Measurements from ENCODE around the gene RBM26. TPM values are rescaled to one million over a fixed set of nuclear protein-coding genes. Genes with fewer than 3 reads are reported as not detected.

The RBM26 gene
- total and polyA plus RNA-seq, 2 donors = 26.8 to 52.0 TPM

DNA sequence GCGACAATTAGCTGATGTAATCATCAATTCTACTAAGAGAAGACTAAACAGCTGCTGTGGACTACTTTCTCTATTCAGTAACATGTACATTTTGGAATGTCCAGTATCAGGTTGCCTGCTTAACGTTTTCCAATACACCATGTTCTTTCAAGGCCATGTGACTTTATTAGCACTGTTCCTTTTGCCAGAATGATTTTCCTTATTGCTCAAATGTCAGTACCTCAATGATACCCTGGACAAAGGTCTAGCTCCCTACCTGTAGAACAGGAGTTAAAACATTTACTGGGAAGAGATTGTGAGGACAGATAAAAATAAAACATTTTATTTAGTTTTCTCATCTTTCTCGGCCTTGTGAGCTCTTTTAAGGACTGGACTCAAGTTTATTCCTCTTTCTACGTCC lies 3.8 kb upstream of the RBM26 start:
- H3K9me3 ChIP-seq (ENCODE audit: control insufficient read depth in 2 of 2, insufficient read depth in 1 of 2, low read length in 1 of 2) = no peaks in the 10 kb centered on the region
- 81% methylated on average over 4 of the region's 4 CpGs for WGBS
- DNase-seq (ENCODE audit: low read depth in 6 of 9, low spot score in 9 of 9) = no peak
- no peak overlapping the region for H3K4me3 ChIP-seq (ENCODE audit: low read length in 2 of 2)
- H3K27ac ChIP-seq (ENCODE audit: low read depth in 1 of 2, low read length in 1 of 2) = no peak overlapping the region
- H3K36me3 ChIP-seq (ENCODE audit: control insufficient read depth in 2 of 2, insufficient read depth in 2 of 2, low read length in 1 of 2) = no peaks in the 10 kb centered on the region
- no peaks in the 10 kb centered on the region for H3K27me3 ChIP-seq (ENCODE audit: control insufficient read depth in 2 of 2, insufficient read depth in 1 of 2, low read length in 1 of 2)
- H3K4me1 ChIP-seq (ENCODE audit: control insufficient read depth in 2 of 2, insufficient read depth in 2 of 2, low read length in 2 of 2) = peaks cover 0 to 3% of the 10 kb centered on the region in 2 donors

DNA sequence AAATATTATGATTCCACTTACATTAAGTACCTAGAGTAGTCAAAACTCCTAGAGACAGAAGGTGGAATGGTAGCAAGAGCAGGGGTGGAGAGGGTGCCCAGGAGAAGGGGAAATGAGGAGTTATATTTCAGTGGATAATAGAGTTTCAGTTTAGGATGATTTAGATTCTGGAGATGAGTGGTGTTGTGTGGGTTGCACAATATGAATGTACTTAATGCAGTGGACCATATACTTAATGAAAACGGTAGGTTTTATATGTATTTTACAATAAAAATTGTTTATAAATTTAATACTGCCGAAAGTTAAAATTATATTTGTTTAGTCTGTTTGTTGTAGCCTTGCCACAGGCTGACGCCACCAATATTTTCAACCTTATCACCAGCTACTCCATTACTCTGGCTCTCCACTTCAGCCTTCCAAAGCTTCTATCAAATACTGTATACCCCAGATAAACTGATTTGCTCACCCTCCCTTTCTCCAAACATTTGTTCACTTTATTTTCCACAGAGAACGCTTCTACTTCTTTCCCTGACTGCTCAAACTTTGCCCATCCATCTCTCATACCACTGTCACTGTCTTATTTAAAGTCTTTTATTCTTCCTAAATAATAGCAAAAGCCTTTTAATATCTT lies 1.4 kb upstream of the RBM26 start:
- H3K27ac ChIP-seq (ENCODE audit: low read depth in 1 of 2, low read length in 1 of 2) = no peak overlapping the region
- H3K4me3 ChIP-seq (ENCODE audit: low read length in 2 of 2) = no peak overlapping the region
- H3K27me3 ChIP-seq (ENCODE audit: control insufficient read depth in 2 of 2, insufficient read depth in 1 of 2, low read length in 1 of 2) = no peaks in the 10 kb centered on the region
- 97% methylated on average over 4 of the region's 4 CpGs for WGBS
- H3K9me3 ChIP-seq (ENCODE audit: control insufficient read depth in 2 of 2, insufficient read depth in 1 of 2, low read length in 1 of 2) = no peaks in the 10 kb centered on the region
- no peak for DNase-seq (ENCODE audit: low read depth in 6 of 9, low spot score in 9 of 9)
- no peaks in the 10 kb centered on the region for H3K36me3 ChIP-seq (ENCODE audit: control insufficient read depth in 2 of 2, insufficient read depth in 2 of 2, low read length in 1 of 2)
- peaks cover 8 to 14% of the 10 kb centered on the region in 2 donors for H3K4me1 ChIP-seq (ENCODE audit: control insufficient read depth in 2 of 2, insufficient read depth in 2 of 2, low read length in 2 of 2)

DNA sequence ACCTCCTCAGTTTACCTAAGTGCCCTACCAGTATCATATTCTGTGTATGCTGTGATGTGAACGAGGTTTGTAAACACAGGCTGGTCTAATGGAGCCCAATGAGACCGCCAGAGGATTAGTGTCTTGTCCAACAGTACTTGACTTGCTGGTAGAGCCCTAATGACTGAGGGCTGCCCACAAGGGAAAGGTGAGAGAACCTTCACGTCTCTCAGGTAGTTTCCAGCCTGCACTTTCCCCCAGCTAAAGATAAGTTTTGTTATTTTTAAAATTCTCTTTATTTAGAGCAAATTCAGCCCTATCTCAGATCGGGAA lies 498 bp upstream of the RBM26 start:
- H3K27me3 ChIP-seq (ENCODE audit: control insufficient read depth in 2 of 2, insufficient read depth in 1 of 2, low read length in 1 of 2) = no peaks in the 10 kb centered on the region
- WGBS = 6% methylated on average over 4 of the region's 4 CpGs
- no peaks in the 10 kb centered on the region for H3K9me3 ChIP-seq (ENCODE audit: control insufficient read depth in 2 of 2, insufficient read depth in 1 of 2, low read length in 1 of 2)
- peak overlapping the region; percentile 78 to 87 for H3K4me3 ChIP-seq (ENCODE audit: low read length in 2 of 2)
- no peaks in the 10 kb centered on the region for H3K36me3 ChIP-seq (ENCODE audit: control insufficient read depth in 2 of 2, insufficient read depth in 2 of 2, low read length in 1 of 2)
- peak overlapping the region; percentile 90 to 99 for H3K27ac ChIP-seq (ENCODE audit: low read depth in 1 of 2, low read length in 1 of 2)
- no peak for DNase-seq (ENCODE audit: low read depth in 6 of 9, low spot score in 9 of 9)
- H3K4me1 ChIP-seq (ENCODE audit: control insufficient read depth in 2 of 2, insufficient read depth in 2 of 2, low read length in 2 of 2) = peaks cover 8 to 18% of the 10 kb centered on the region in 2 donors

DNA sequence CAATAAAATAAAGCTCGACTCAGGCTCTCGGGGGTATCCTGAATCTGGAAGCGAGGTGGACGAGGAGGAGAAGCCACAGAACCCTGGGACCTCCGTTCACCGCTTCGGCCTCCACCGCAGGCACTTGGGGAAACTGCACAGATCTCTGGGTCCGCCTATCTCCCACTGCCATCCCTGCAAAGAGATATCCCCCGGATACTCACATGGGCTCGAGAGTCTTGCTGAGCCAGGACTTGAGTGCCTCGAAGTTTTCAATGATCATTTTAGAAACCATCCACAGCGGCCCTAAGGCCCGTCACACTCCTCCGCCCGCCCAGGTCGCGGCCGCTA lies 589 bp downstream of the RBM26 start:
- under 1% methylated on average over 19 of the region's 19 CpGs for WGBS
- H3K9me3 ChIP-seq (ENCODE audit: control insufficient read depth in 2 of 2, insufficient read depth in 1 of 2, low read length in 1 of 2) = no peaks in the 10 kb centered on the region
- H3K27ac ChIP-seq (ENCODE audit: low read depth in 1 of 2, low read length in 1 of 2) = peak overlapping the region; percentile 90 to 99
- DNase-seq (ENCODE audit: low read depth in 6 of 9, low spot score in 9 of 9) = peak in 2 of 9 donors; percentile 36 to 62
- H3K4me1 ChIP-seq (ENCODE audit: control insufficient read depth in 2 of 2, insufficient read depth in 2 of 2, low read length in 2 of 2) = peaks cover 8 to 20% of the 10 kb centered on the region in 2 donors
- H3K4me3 ChIP-seq (ENCODE audit: low read length in 2 of 2) = peak overlapping the region; percentile 78 to 87
- no peaks in the 10 kb centered on the region for H3K27me3 ChIP-seq (ENCODE audit: control insufficient read depth in 2 of 2, insufficient read depth in 1 of 2, low read length in 1 of 2)
- H3K36me3 ChIP-seq (ENCODE audit: control insufficient read depth in 2 of 2, insufficient read depth in 2 of 2, low read length in 1 of 2) = peaks cover 0 to 6% of the 10 kb centered on the region in 2 donors

GRCh38 chr13:79404985-79405384 lies 1.1 kb downstream of the RBM26 start:
- Histone ChIP-seq H3K4me1 (ENCODE audit: control insufficient read depth in 2 of 2, insufficient read depth in 2 of 2, low read length in 2 of 2) (peaks cover 8 to 20% of the 10 kb centered on the region in 2 donors), H3K27me3 (ENCODE audit: control insufficient read depth in 2 of 2, insufficient read depth in 1 of 2, low read length in 1 of 2) (no peaks in the 10 kb centered on the region), H3K27ac (ENCODE audit: low read depth in 1 of 2, low read length in 1 of 2) (peak overlapping the region in 1 of 2 donors; percentile 99), H3K9me3 (ENCODE audit: control insufficient read depth in 2 of 2, insufficient read depth in 1 of 2, low read length in 1 of 2) (no peaks in the 10 kb centered on the region), H3K4me3 (ENCODE audit: low read length in 2 of 2) (peak overlapping the region; percentile 78 to 87), H3K36me3 (ENCODE audit: control insufficient read depth in 2 of 2, insufficient read depth in 2 of 2, low read length in 1 of 2) (peaks cover 0 to 10% of the 10 kb centered on the region in 2 donors)
- peak in 1 of 9 donors; percentile 33 for DNase-seq (ENCODE audit: low read depth in 6 of 9, low spot score in 9 of 9)
- 2% methylated on average over 10 of the region's 10 CpGs for WGBS

- WGBS = 25% methylated on average over 1 of the region's 1 CpG
- H3K4me1 ChIP-seq (ENCODE audit: control insufficient read depth in 2 of 2, insufficient read depth in 2 of 2, low read length in 2 of 2) = peaks cover 8 to 20% of the 10 kb centered on the region in 2 donors
- no peaks in the 10 kb centered on the region for H3K9me3 ChIP-seq (ENCODE audit: control insufficient read depth in 2 of 2, insufficient read depth in 1 of 2, low read length in 1 of 2)
- H3K36me3 ChIP-seq (ENCODE audit: control insufficient read depth in 2 of 2, insufficient read depth in 2 of 2, low read length in 1 of 2) = peaks cover 0 to 15% of the 10 kb centered on the region in 2 donors
- peak overlapping the region; percentile 78 to 87 for H3K4me3 ChIP-seq (ENCODE audit: low read length in 2 of 2)
- DNase-seq (ENCODE audit: low read depth in 6 of 9, low spot score in 9 of 9) = no peak
- no peaks in the 10 kb centered on the region for H3K27me3 ChIP-seq (ENCODE audit: control insufficient read depth in 2 of 2, insufficient read depth in 1 of 2, low read length in 1 of 2)
- no peak overlapping the region for H3K27ac ChIP-seq (ENCODE audit: low read depth in 1 of 2, low read length in 1 of 2)
Observed at GRCh38 chr13:79404361-79404760, 1.7 kb downstream of the RBM26 start.

DNA sequence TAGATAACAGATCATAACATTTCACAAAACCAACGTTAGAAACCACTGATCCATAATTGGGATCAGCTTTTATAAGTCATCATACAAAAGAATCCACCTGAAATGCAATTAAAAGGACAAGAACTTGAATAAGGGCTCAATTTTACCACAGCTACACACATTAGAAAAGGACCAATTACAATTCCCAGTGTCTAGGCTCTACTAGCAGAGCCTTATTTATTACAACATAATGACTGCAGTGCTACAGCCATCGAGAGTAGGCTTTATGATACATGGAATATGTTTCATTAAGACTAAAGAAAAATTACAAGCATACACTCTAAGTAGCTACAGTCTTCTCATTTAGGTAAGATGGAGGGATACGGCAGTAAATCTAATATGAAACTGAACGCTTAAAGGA lies 2.9 kb downstream of the RBM26 start:
- Histone ChIP-seq H3K36me3 (ENCODE audit: control insufficient read depth in 2 of 2, insufficient read depth in 2 of 2, low read length in 1 of 2) (peaks cover 0 to 19% of the 10 kb centered on the region in 2 donors), H3K4me3 (ENCODE audit: low read length in 2 of 2) (peak overlapping the region in 1 of 2 donors; percentile 9), H3K27ac (ENCODE audit: low read depth in 1 of 2, low read length in 1 of 2) (no peak overlapping the region), H3K4me1 (ENCODE audit: control insufficient read depth in 2 of 2, insufficient read depth in 2 of 2, low read length in 2 of 2) (peaks cover 8 to 20% of the 10 kb centered on the region in 2 donors), H3K9me3 (ENCODE audit: control insufficient read depth in 2 of 2, insufficient read depth in 1 of 2, low read length in 1 of 2) (no peaks in the 10 kb centered on the region), H3K27me3 (ENCODE audit: control insufficient read depth in 2 of 2, insufficient read depth in 1 of 2, low read length in 1 of 2) (no peaks in the 10 kb centered on the region)
- no peak for DNase-seq (ENCODE audit: low read depth in 6 of 9, low spot score in 9 of 9)
- 82% methylated on average over 4 of the region's 4 CpGs for WGBS

DNA sequence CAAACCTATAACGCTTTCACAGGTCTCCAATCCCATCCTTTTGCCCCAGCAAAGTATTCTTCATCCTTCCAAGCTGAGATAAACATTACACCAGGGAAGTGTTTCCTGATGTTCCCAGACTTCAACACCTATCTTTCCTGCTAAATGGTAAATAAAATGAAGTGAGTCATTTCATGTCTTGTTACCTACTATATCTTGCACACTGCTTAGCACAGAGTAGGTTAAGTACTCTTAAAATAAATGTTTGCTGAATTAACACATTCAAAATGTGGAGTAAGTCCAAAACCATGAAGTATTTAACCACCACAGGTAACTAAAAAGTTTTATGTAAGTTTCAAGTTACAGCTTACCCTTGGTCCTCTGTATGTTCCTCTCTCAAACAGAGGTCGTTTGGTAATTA lies 3.4 kb downstream of the RBM26 start:
- no peak overlapping the region for H3K4me3 ChIP-seq (ENCODE audit: low read length in 2 of 2)
- WGBS = 70% methylated on average over 2 of the region's 2 CpGs

DNA sequence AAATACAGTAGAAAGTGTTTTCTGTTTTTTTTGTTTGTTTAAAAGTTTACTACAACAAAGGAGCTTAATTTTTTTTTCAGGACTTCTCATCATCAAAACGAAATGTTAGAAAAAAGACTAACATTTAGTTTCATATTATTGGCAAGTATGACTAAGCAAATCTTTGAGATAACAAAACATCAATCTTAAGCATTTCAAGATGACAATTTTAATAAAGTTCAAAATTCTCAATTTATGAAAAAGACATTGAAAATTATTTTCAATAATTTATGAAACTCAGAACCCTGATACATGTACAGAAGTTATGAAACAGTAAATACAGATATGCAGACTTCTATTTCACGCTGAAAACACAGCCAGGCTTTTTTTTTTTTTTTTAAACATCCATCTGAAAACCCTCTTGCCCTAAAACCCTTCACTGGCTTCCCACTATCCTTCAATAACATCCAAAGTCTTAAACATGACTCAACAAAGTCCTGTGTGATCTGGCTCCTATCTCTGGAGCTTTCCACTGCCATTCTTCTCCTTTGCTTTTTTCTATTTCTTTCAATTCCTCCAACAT lies 3.9 kb downstream of the RBM26 start:
- Histone ChIP-seq H3K36me3 (ENCODE audit: control insufficient read depth in 2 of 2, insufficient read depth in 2 of 2, low read length in 1 of 2) (peaks cover 0 to 19% of the 10 kb centered on the region in 2 donors), H3K9me3 (ENCODE audit: control insufficient read depth in 2 of 2, insufficient read depth in 1 of 2, low read length in 1 of 2) (peaks cover 0 to 3% of the 10 kb centered on the region in 2 donors), H3K27me3 (ENCODE audit: control insufficient read depth in 2 of 2, insufficient read depth in 1 of 2, low read length in 1 of 2) (no peaks in the 10 kb centered on the region), H3K4me1 (ENCODE audit: control insufficient read depth in 2 of 2, insufficient read depth in 2 of 2, low read length in 2 of 2) (peaks cover 8 to 20% of the 10 kb centered on the region in 2 donors), H3K4me3 (ENCODE audit: low read length in 2 of 2) (no peak overlapping the region), H3K27ac (ENCODE audit: low read depth in 1 of 2, low read length in 1 of 2) (no peak overlapping the region)
- WGBS = 51% methylated on average over 2 of the region's 2 CpGs
- DNase-seq (ENCODE audit: low read depth in 6 of 9, low spot score in 9 of 9) = no peak

More for the DNA sequence above, 3.4 kb downstream of the RBM26 start:
- no peaks in the 10 kb centered on the region for H3K27me3 ChIP-seq (ENCODE audit: control insufficient read depth in 2 of 2, insufficient read depth in 1 of 2, low read length in 1 of 2)
- DNase-seq (ENCODE audit: low read depth in 6 of 9, low spot score in 9 of 9) = no peak
- no peak overlapping the region for H3K27ac ChIP-seq (ENCODE audit: low read depth in 1 of 2, low read length in 1 of 2)
- H3K36me3 ChIP-seq (ENCODE audit: control insufficient read depth in 2 of 2, insufficient read depth in 2 of 2, low read length in 1 of 2) = peaks cover 0 to 19% of the 10 kb centered on the region in 2 donors
- H3K9me3 ChIP-seq (ENCODE audit: control insufficient read depth in 2 of 2, insufficient read depth in 1 of 2, low read length in 1 of 2) = no peaks in the 10 kb centered on the region
- peaks cover 8 to 20% of the 10 kb centered on the region in 2 donors for H3K4me1 ChIP-seq (ENCODE audit: control insufficient read depth in 2 of 2, insufficient read depth in 2 of 2, low read length in 2 of 2)

Data from thymus (tissue), 11 donors.